Chondrocyte (in vitro differentiated cells): Measurements from ENCODE around the gene MYL6B. TPM values are rescaled to one million over a fixed set of nuclear protein-coding genes. Genes with fewer than 3 reads are reported as not detected.

Source experiments
- DNase-seq: peaks from one replicate; pipeline ENCODE4 v3.0.0; 2021; ENCODE audit warnings: mixed read lengths, low spot score
- H3K27ac Mint-ChIP-seq: one replicate; pipeline ENCODE4 v1.8.0; 2021; ENCODE audit warnings: mild to moderate bottlenecking, moderate library complexity, mixed read lengths; ENCODE audit not compliant: unreplicated experiment
- H3K27me3 Mint-ChIP-seq: 2 replicates; pipeline ENCODE4 v1.8.0; 2021; ENCODE audit warnings: low read depth, mixed read lengths
- H3K36me3 Mint-ChIP-seq: 2 replicates; pipeline ENCODE4 v1.8.0; 2021; ENCODE audit warnings: low read depth, mixed read lengths
- H3K4me1 Mint-ChIP-seq: 2 replicates; pipeline ENCODE4 v1.8.0; 2021; ENCODE audit warnings: low read depth, mild to moderate bottlenecking, mixed read lengths
- H3K4me3 Mint-ChIP-seq: one replicate; pipeline ENCODE4 v1.8.0; 2021; ENCODE audit warnings: mild to moderate bottlenecking, moderate library complexity, mixed read lengths; ENCODE audit not compliant: unreplicated experiment
- H3K9me3 Mint-ChIP-seq: 2 replicates; pipeline ENCODE4 v1.8.0; 2021; ENCODE audit warnings: low read depth, mixed read lengths
- total RNA-seq: library from RNA; stranded (reverse); gene quantifications from 3 replicates; pipeline ENCODE4 v1.2.1, GENCODE V29; 2021
- TF ChIP-seq, protein P1 (sequence below): fragments of 200-600 bp; sonication (generic); IDR thresholded peaks from 2 replicates; pipeline ENCODE4 v1.5.0; 2021; ENCODE audit warnings: antibody characterized with exemption, mild to moderate bottlenecking, moderate library complexity

Gene MYL6B
- total RNA-seq, 1 donor from 2014 or later = 70.5 TPM

DNA sequence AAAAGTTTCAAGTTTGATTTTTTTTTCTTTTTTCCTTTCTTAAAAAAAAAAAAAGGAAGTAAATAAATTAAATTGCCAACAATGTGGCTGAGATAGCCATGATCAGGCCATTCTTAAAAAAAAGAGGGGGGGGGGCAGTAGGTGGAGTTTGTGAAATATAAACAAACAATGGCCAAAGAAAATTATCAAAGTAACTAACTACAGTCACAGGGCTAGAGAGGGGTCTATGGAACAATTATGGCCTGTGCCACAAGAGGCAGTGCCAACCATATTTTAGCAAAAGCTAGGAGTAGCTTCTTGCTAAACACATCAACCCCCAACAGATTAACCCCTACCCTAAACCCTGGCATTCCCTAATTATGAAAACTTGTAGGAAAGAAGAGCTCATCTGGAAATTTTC lies 53.1 kb downstream of the MYL6B start:
- peaks cover 38% of the 10 kb centered on the region for H3K36me3 Mint-ChIP-seq
- no peaks in the 10 kb centered on the region for H3K27me3 Mint-ChIP-seq
- H3K27ac Mint-ChIP-seq = no peak overlapping the region
- no peaks in the 10 kb centered on the region for H3K4me1 Mint-ChIP-seq
- TF ChIP-seq, protein P1, sequence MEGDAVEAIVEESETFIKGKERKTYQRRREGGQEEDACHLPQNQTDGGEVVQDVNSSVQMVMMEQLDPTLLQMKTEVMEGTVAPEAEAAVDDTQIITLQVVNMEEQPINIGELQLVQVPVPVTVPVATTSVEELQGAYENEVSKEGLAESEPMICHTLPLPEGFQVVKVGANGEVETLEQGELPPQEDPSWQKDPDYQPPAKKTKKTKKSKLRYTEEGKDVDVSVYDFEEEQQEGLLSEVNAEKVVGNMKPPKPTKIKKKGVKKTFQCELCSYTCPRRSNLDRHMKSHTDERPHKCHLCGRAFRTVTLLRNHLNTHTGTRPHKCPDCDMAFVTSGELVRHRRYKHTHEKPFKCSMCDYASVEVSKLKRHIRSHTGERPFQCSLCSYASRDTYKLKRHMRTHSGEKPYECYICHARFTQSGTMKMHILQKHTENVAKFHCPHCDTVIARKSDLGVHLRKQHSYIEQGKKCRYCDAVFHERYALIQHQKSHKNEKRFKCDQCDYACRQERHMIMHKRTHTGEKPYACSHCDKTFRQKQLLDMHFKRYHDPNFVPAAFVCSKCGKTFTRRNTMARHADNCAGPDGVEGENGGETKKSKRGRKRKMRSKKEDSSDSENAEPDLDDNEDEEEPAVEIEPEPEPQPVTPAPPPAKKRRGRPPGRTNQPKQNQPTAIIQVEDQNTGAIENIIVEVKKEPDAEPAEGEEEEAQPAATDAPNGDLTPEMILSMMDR = peak; percentile 26
- H3K4me3 Mint-ChIP-seq = no peak overlapping the region
- H3K9me3 Mint-ChIP-seq = no peaks in the 10 kb centered on the region
- DNase-seq = no peak

DNA sequence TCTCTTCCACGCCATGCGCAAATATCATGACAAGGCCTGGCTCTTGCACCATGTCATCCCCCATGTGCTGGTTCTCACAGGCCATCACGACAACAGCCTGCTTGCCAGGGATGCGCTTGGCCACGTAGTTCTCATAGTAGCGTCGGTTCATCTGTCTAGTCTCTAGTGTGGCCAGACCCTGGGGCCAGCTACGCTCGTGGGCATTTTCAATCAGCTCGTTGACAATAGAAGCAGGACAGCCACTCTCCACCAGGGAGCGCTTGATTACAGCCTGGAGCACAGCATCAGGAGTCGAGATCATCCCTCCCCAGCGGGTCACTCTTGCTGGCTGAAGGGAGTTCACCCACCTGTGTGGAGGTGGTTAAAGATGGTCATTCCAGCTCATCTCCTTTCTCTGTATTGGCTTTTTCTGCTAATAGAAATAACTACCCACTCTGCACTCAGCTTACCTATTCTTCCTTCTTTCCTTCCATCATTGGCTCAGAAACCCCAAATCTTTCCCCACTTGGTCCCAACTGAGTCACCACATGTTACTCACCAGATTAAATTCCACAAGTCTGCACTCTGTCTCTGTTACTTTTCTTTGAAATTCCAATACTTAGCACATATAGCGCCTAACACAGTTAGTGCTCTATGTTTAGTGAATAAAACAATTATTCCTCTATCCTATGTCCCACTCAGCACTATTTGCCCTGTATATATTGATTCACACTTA lies 54.2 kb downstream of the MYL6B start:
- Mint-ChIP-seq H3K4me3 (no peak overlapping the region), H3K27ac (no peak overlapping the region)

More for the DNA sequence above, 54.2 kb downstream of the MYL6B start:
- Mint-ChIP-seq H3K36me3 (peaks cover 44% of the 10 kb centered on the region), H3K27me3 (no peaks in the 10 kb centered on the region), H3K4me1 (no peaks in the 10 kb centered on the region), H3K9me3 (no peaks in the 10 kb centered on the region)
- DNase-seq = no peak
- TF ChIP-seq, protein P1 = peak; percentile 76

Other genes with a start within 250 kb of the MYL6B start
- gene PYM1, start 224.7 kb upstream of the MYL6B start, total RNA-seq = 17.3 to 26.4 TPM (median 19.0 TPM) in 3 replicates
- gene DGKA, start 221.4 kb upstream of the MYL6B start, total RNA-seq = 65.8 to 118 TPM (median 66.4 TPM) in 3 replicates
- gene PMEL, start 186.5 kb upstream of the MYL6B start, total RNA-seq = 0.45 to 1.1 TPM (median 0.82 TPM) in 3 replicates
- 25.5 to 41.4 TPM (median 26.1 TPM) in 3 replicates for gene CDK2, start 185.8 kb upstream of the MYL6B start, total RNA-seq
- 105 TPM in 3 replicates for gene RAB5B, start 178.5 kb upstream of the MYL6B start, total RNA-seq
- gene SUOX, start 155.3 kb upstream of the MYL6B start, total RNA-seq = 11.4 to 18.2 TPM (median 13.9 TPM) in 3 replicates
- gene IKZF4, start 131.5 kb upstream of the MYL6B start, total RNA-seq = 5.3 to 6.1 TPM (median 5.7 TPM) in 3 replicates
- 15.8 to 27.8 TPM (median 19.5 TPM) in 3 replicates for gene RPS26, start 110.7 kb upstream of the MYL6B start, total RNA-seq
- gene ERBB3, start 72.4 kb upstream of the MYL6B start, total RNA-seq = 0.52 to 1.7 TPM (median 1.4 TPM) in 3 replicates
- gene PA2G4, start 48.0 kb upstream of the MYL6B start, total RNA-seq = 59.8 to 87.1 TPM (median 65.1 TPM) in 3 replicates
- gene RPL41, start 36.0 kb upstream of the MYL6B start, total RNA-seq = 2,552 to 3,030 TPM (median 2,631 TPM) in 3 replicates
- gene ZC3H10, start 34.3 kb upstream of the MYL6B start, total RNA-seq = 5.0 to 11.2 TPM (median 8.0 TPM) in 3 replicates
- 127 to 155 TPM (median 144 TPM) in 3 replicates for gene ESYT1, start 24.3 kb upstream of the MYL6B start, total RNA-seq
- 1,367 to 2,282 TPM (median 2,236 TPM) in 3 replicates for gene MYL6, start 5.8 kb downstream of the MYL6B start, total RNA-seq
- gene SMARCC2, start 36.9 kb downstream of the MYL6B start, total RNA-seq = 50.4 to 96.7 TPM (median 57.4 TPM) in 3 replicates
- 59.2 to 103 TPM (median 99.7 TPM) in 3 replicates for gene RNF41, start 69.3 kb downstream of the MYL6B start, total RNA-seq
- gene NABP2, start 71.8 kb downstream of the MYL6B start, total RNA-seq = 36.6 to 50.7 TPM (median 38.7 TPM) in 3 replicates
- gene SLC39A5, start 77.5 kb downstream of the MYL6B start, total RNA-seq = 0.41 to 0.68 TPM (median 0.47 TPM) in 3 replicates
- 99.9 to 113 TPM (median 106 TPM) in 3 replicates for gene ANKRD52, start 105.8 kb downstream of the MYL6B start, total RNA-seq
- gene COQ10A, start 114.4 kb downstream of the MYL6B start, total RNA-seq = 9.0 to 15.6 TPM (median 9.8 TPM) in 3 replicates
- gene CS, start 147.7 kb downstream of the MYL6B start, total RNA-seq = 160 to 174 TPM (median 171 TPM) in 3 replicates
- 144 to 188 TPM (median 149 TPM) in 3 replicates for gene CNPY2, start 163.4 kb downstream of the MYL6B start, total RNA-seq
- 27.6 to 32.5 TPM (median 29.1 TPM) in 3 replicates for gene PAN2, start 181.4 kb downstream of the MYL6B start, total RNA-seq
- not detected in 3 replicates for gene IL23A, start 186.3 kb downstream of the MYL6B start, total RNA-seq
- 163 to 210 TPM (median 166 TPM) in 3 replicates for gene STAT2, start 207.5 kb downstream of the MYL6B start, total RNA-seq
- gene APOF, start 210.3 kb downstream of the MYL6B start, total RNA-seq = not detected in 3 replicates